Mucosa of descending colon (tissue), 3 donors: ENCODE data around the gene GALNT13. TPM values are rescaled to one million over a fixed set of nuclear protein-coding genes. Genes with fewer than 3 reads are reported as not detected.
A peak's percentile ranks its signal among the peaks of the same experiment; 100 is the strongest.

Experiments used
- ATAC-seq: fragments of 200-7000 bp; cut with Tn5 transposase; one replicate; pipeline ENCODE4 v1.9.1; 2020; ENCODE audit warnings: mild to moderate bottlenecking, moderate library complexity
- DNase-seq, 3 donors: peaks; one replicate each; pipeline ENCODE4 v3.0.0-alpha.2; 2020
- H3K36me3 ChIP-seq: fragments of 200-600 bp; one replicate; pipeline ENCODE4 v1.8.0; 2021; ENCODE audit warnings: low read depth, mild to moderate bottlenecking
- H3K4me1 ChIP-seq: fragments of 200-600 bp; one replicate; pipeline ENCODE4 v1.8.0; 2021; ENCODE audit warnings: low read depth, mild to moderate bottlenecking
- H3K4me3 ChIP-seq: fragments of 200-600 bp; one replicate; pipeline ENCODE4 v1.8.0; 2021; ENCODE audit warnings: mild to moderate bottlenecking
- H3K9me3 ChIP-seq: fragments of 200-600 bp; one replicate; pipeline ENCODE4 v1.8.0; 2021; ENCODE audit warnings: mild to moderate bottlenecking
- CTCF ChIP-seq: fragments of 200-600 bp; IDR thresholded peaks from one replicate; pipeline ENCODE4 v1.8.0; 2022; ENCODE audit warnings: antibody characterized with exemption, mild to moderate bottlenecking
- intact Hi-C, 2 donors: fragments of 100-400 bp; cut with DNase I in 1 of 2; cut with micrococcal nuclease in 1 of 2; formaldehyde crosslinking; loops; one replicate each; pipeline versions ENCODE4 v1.11.0 to v1.11.1; 2022; cut with DNase I, micrococcal nuclease
- total RNA-seq, 3 donors: library from RNA; stranded (reverse); fragmentation: NEBNext Ultra II Directional in 2 of 3; extraction: Animal tissue kit (Norgen Biotek cat#: 25700) in 2 of 3; gene quantifications; one replicate each; pipeline versions ENCODE4 v1.2.1 to v1.2.4, GENCODE V29; 2021 to 2023
- donor health status: DM: no; HTN: no; CAD: no; lungs with moderate emphysema.
- donor health status: DM: no; HTN: no; CAD: no.
- donor health status: DM: no; HTN: yes; CAD: no.

The GALNT13 gene
- total RNA-seq, 3 donors from 2014 or later: 0.23 to 1.5 (median 1.0) TPM

GRCh38 chr2:154484338-154485099 lies 612.8 kb downstream of the GALNT13 start:
- TF ChIP-seq CTCF: no peak
- intact Hi-C loops: no loop called here
- ATAC-seq (peak; percentile 55), DNase-seq (no peak)
- Histone ChIP-seq H3K4me1 (no peaks in the 10 kb centered on the region), H3K36me3 (no peaks in the 10 kb centered on the region), H3K4me3 (no peak overlapping the region), H3K9me3 (no peaks in the 10 kb centered on the region)

DNA sequence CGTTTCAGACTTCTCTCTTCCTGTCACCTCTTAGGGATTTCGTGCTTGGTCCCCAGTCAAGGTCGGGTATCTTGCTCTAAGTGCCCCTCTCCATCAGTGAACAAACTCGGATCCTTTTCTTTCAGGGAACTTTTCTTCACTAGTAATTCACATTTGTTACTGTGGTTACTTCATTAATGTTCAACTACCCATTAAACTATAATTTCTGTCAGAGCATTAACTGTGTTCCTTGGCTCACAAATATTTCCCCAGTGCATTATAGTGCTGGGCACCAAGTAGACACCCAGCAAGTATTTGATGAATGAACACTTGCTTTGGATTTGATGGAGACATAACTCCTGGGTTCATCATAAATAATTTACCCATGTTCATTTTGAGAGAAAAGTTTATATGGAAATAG lies 617.1 kb downstream of the GALNT13 start:
- DNase-seq (no peak), ATAC-seq (no peak)
- Histone ChIP-seq H3K4me1 (no peaks in the 10 kb centered on the region), H3K36me3 (no peaks in the 10 kb centered on the region), H3K4me3 (no peak overlapping the region), H3K9me3 (no peaks in the 10 kb centered on the region)
- intact Hi-C loops: no loop called here
- no peak for TF ChIP-seq CTCF

- no peak for ATAC-seq
- no peak for TF ChIP-seq CTCF
- intact Hi-C loops: no loop called here
- no peaks in the 10 kb centered on the region for H3K4me1 ChIP-seq
- no peaks in the 10 kb centered on the region for H3K9me3 ChIP-seq
- no peak overlapping the region for H3K4me3 ChIP-seq
- no peak for DNase-seq
- H3K36me3 ChIP-seq: no peaks in the 10 kb centered on the region
Observed at GRCh38 chr2:154489266-154489858, 617.6 kb downstream of the GALNT13 start.

DNA sequence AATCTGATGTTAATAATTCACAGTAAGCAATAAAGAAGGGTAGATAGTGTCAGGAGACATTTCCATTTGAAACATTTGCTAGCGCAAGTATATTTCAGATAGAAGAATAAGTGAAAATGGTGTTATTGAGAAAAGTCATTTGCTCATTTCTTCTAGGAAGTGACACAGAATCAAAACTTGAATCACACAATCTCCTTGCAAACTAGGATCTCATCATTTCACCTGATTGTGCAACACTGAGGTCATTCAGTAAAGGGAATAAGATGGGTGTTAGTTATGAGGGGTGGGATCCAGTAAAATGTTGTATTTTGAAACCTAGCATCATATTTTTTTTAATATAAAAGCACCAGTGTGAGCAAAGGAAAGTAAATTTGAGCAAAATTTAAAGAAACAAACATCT lies 618.8 kb downstream of the GALNT13 start:
- Histone ChIP-seq H3K9me3 (no peaks in the 10 kb centered on the region), H3K4me3 (no peak overlapping the region), H3K36me3 (no peaks in the 10 kb centered on the region), H3K4me1 (no peaks in the 10 kb centered on the region)
- ATAC-seq (no peak), DNase-seq (no peak)
- intact Hi-C loops: no loop called here
- no peak for TF ChIP-seq CTCF

DNA sequence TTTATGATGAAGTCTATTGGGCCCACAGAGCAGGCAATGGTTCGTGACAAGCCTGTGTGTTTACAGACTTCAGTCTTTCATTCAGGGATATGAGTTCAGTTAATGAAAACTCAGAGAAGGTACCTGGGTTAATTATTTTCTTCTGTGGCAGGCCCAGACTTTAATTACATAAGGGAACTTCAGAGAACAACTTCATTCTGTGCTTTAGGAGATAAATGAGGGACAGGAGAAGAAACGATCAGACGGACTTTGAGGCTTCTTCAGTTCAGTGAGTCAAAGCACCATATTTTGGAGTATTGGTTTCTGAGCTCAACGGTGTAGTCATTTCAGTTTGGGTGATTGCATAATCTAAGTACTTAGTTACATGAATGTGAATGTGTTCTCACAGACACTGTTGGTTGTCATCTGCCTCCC lies 623.7 kb downstream of the GALNT13 start:
- Histone ChIP-seq H3K4me3 (no peak overlapping the region), H3K9me3 (no peaks in the 10 kb centered on the region), H3K4me1 (no peaks in the 10 kb centered on the region), H3K36me3 (no peaks in the 10 kb centered on the region)
- DNase-seq: no peak
- no peak for ATAC-seq
- no peak for TF ChIP-seq CTCF
- intact Hi-C loops: no loop called here
